NCI-H2227 (cell line): ENCODE measurements around the gene MYEOV.

Source experiments
- DNase-seq: peaks from one replicate; lab custom pipeline; 2025; ENCODE audit not compliant: unreplicated experiment; lab: John Stamatoyannopoulos, UW

MYEOV gene

GRCh38 chr11:69339041-69339733 lies 45.2 kb downstream of the MYEOV start:
- no peak for DNase-seq

- no peak for DNase-seq
Observed at GRCh38 chr11:69339983-69340565, 46.1 kb downstream of the MYEOV start.

- no peak for DNase-seq
Observed at GRCh38 chr11:69342588-69343330, 48.8 kb downstream of the MYEOV start.

GRCh38 chr11:69343401-69344321 lies 49.7 kb downstream of the MYEOV start:
- DNase-seq, result no peak

GRCh38 chr11:69344570-69345145 lies 50.7 kb downstream of the MYEOV start:
- DNase-seq, result no peak
